Parathyroid adenoma (tissue), 2 donors: ENCODE measurements around the gene ZNF76.

ENCODE experiments used
- H2AFZ ChIP-seq: fragments of 300-600 bp; sonication (generic); one replicate; pipeline ENCODE4 v1.7.0; 2017; ENCODE audit warnings: antibody characterized with exemption, mild to moderate bottlenecking
- H3K27ac ChIP-seq: fragments of 300-600 bp; sonication (generic); one replicate; pipeline ENCODE4 v1.7.0; 2017
- H3K27me3 ChIP-seq: fragments of 300-600 bp; sonication (generic); one replicate; pipeline ENCODE4 v1.7.0; 2017; ENCODE audit warnings: low read length; ENCODE audit not compliant: control insufficient read depth, insufficient read depth
- H3K36me3 ChIP-seq: fragments of 300-600 bp; sonication (generic); one replicate; pipeline ENCODE4 v1.7.0; 2017; ENCODE audit warnings: low read length; ENCODE audit not compliant: control insufficient read depth, insufficient read depth
- H3K4me1 ChIP-seq: fragments of 300-600 bp; sonication (generic); one replicate; pipeline ENCODE4 v1.7.0; 2017; ENCODE audit warnings: control low read depth
- H3K4me2 ChIP-seq: fragments of 300-600 bp; sonication (generic); one replicate; pipeline ENCODE4 v1.7.0; 2017; ENCODE audit warnings: low read length
- H3K4me3 ChIP-seq: fragments of 300-600 bp; sonication (generic); one replicate; pipeline ENCODE4 v1.7.0; 2017; ENCODE audit warnings: low read depth, low read length
- H3K79me2 ChIP-seq: fragments of 300-600 bp; sonication (generic); one replicate; pipeline ENCODE4 v1.7.0; 2017; ENCODE audit warnings: control low read depth
- H3K9ac ChIP-seq: fragments of 300-600 bp; sonication (generic); one replicate; pipeline ENCODE4 v1.7.0; 2017; ENCODE audit warnings: mild to moderate bottlenecking
- H3K9me3 ChIP-seq: fragments of 300-600 bp; sonication (generic); one replicate; pipeline ENCODE4 v1.7.0; 2017; ENCODE audit warnings: low read length; ENCODE audit not compliant: control insufficient read depth
- CTCF ChIP-seq: fragments of 300-600 bp; sonication (generic); IDR thresholded peaks from one replicate; pipeline ENCODE4 v1.7.0; 2017; ENCODE audit warnings: antibody characterized with exemption, mild to moderate bottlenecking
- donor health status: primary hyperparathyroidism.

ZNF76 gene

GRCh38 chr6:35234901-35235300, 24.6 kb upstream of the ZNF76 start:
- Histone ChIP-seq H3K9ac (no peak overlapping the region), H3K4me1 (no peaks in the 10 kb centered on the region), H3K9me3 (no peaks in the 10 kb centered on the region), H3K27me3 (no peaks in the 10 kb centered on the region), H3K79me2 (peaks cover 14% of the 10 kb centered on the region), H2AFZ (no peak overlapping the region), H3K36me3 (no peaks in the 10 kb centered on the region), H3K27ac (no peak overlapping the region), H3K4me2 (no peak overlapping the region), H3K4me3 (no peak overlapping the region)
- no peak for TF ChIP-seq CTCF

- no peak for TF ChIP-seq CTCF
- H3K9me3 ChIP-seq = no peaks in the 10 kb centered on the region
- no peaks in the 10 kb centered on the region for H3K27me3 ChIP-seq
- no peaks in the 10 kb centered on the region for H3K4me1 ChIP-seq
- H3K4me3 ChIP-seq = no peak overlapping the region
- H2AFZ ChIP-seq = no peak overlapping the region
- H3K4me2 ChIP-seq = no peak overlapping the region
- H3K27ac ChIP-seq = no peak overlapping the region
- H3K9ac ChIP-seq = no peak overlapping the region
- H3K36me3 ChIP-seq = no peaks in the 10 kb centered on the region
- H3K79me2 ChIP-seq = peaks cover 24% of the 10 kb centered on the region
These were observed 23.3 kb upstream of the ZNF76 start for GRCh38 chr6:35236223-35236622.

GRCh38 chr6:35237476-35237875, 22.1 kb upstream of the ZNF76 start:
- no peak overlapping the region for H3K27ac ChIP-seq
- H3K4me1 ChIP-seq = no peaks in the 10 kb centered on the region
- peaks cover 24% of the 10 kb centered on the region for H3K79me2 ChIP-seq
- no peak overlapping the region for H2AFZ ChIP-seq
- no peak overlapping the region for H3K4me3 ChIP-seq
- H3K27me3 ChIP-seq = no peaks in the 10 kb centered on the region
- no peaks in the 10 kb centered on the region for H3K36me3 ChIP-seq
- no peak overlapping the region for H3K4me2 ChIP-seq
- no peak overlapping the region for H3K9ac ChIP-seq
- no peaks in the 10 kb centered on the region for H3K9me3 ChIP-seq
- TF ChIP-seq CTCF = no peak

GRCh38 chr6:35238843-35239289, 20.7 kb upstream of the ZNF76 start:
- H3K9ac ChIP-seq = no peak overlapping the region
- no peak overlapping the region for H3K27ac ChIP-seq
- no peaks in the 10 kb centered on the region for H3K4me1 ChIP-seq
- H2AFZ ChIP-seq = no peak overlapping the region
- H3K4me2 ChIP-seq = no peak overlapping the region
- H3K4me3 ChIP-seq = no peak overlapping the region
- H3K36me3 ChIP-seq = no peaks in the 10 kb centered on the region
- H3K27me3 ChIP-seq = no peaks in the 10 kb centered on the region
- no peaks in the 10 kb centered on the region for H3K9me3 ChIP-seq
- H3K79me2 ChIP-seq = peaks cover 24% of the 10 kb centered on the region
- TF ChIP-seq CTCF = no peak

- no peaks in the 10 kb centered on the region for H3K27me3 ChIP-seq
- H2AFZ ChIP-seq = no peak overlapping the region
- no peak overlapping the region for H3K4me2 ChIP-seq
- H3K79me2 ChIP-seq = peaks cover 24% of the 10 kb centered on the region
- no peaks in the 10 kb centered on the region for H3K4me1 ChIP-seq
- H3K9ac ChIP-seq = no peak overlapping the region
- no peaks in the 10 kb centered on the region for H3K9me3 ChIP-seq
- H3K27ac ChIP-seq = no peak overlapping the region
- no peak overlapping the region for H3K4me3 ChIP-seq
- TF ChIP-seq CTCF = no peak
- H3K36me3 ChIP-seq = no peaks in the 10 kb centered on the region
These were observed 20.0 kb upstream of the ZNF76 start for GRCh38 chr6:35239581-35239980.
